ENCODE data around the gene LAMB4.

LAMB4 gene

DNA sequence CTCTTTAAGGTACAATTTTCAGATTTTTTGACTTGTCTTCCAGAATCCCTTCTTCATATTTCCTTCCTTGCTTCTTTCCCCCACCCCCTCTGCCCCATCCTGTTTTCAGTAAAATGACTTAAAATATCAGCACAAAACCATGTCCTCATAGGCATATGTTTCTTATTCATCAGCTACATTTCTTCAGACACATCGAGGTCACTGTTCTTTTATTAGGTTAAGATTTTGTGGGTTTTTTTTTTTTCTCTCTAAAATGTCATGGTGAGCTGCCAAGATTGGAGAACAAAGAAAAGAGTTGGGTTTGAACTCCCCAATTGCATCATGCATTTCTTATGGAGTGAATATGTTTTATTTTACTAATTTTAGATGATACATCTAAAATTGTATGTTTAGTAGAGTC, 35.8 kb downstream of the LAMB4 start:
- TF ChIP-seq, protein P1, sequence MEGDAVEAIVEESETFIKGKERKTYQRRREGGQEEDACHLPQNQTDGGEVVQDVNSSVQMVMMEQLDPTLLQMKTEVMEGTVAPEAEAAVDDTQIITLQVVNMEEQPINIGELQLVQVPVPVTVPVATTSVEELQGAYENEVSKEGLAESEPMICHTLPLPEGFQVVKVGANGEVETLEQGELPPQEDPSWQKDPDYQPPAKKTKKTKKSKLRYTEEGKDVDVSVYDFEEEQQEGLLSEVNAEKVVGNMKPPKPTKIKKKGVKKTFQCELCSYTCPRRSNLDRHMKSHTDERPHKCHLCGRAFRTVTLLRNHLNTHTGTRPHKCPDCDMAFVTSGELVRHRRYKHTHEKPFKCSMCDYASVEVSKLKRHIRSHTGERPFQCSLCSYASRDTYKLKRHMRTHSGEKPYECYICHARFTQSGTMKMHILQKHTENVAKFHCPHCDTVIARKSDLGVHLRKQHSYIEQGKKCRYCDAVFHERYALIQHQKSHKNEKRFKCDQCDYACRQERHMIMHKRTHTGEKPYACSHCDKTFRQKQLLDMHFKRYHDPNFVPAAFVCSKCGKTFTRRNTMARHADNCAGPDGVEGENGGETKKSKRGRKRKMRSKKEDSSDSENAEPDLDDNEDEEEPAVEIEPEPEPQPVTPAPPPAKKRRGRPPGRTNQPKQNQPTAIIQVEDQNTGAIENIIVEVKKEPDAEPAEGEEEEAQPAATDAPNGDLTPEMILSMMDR (IDR thresholded peaks at IDR 0.05; ENCODE audit: borderline replicate concordance, control extremely low read depth, extremely low read depth, insufficient read depth, missing control alignments), result no peak
- no peak for DNase-seq (ENCODE audit: low spot score)
- in situ Hi-C loops (cut with MboI; ENCODE audit: low sequenced_read_pairs, unreplicated experiment), result no loop called here

DNA sequence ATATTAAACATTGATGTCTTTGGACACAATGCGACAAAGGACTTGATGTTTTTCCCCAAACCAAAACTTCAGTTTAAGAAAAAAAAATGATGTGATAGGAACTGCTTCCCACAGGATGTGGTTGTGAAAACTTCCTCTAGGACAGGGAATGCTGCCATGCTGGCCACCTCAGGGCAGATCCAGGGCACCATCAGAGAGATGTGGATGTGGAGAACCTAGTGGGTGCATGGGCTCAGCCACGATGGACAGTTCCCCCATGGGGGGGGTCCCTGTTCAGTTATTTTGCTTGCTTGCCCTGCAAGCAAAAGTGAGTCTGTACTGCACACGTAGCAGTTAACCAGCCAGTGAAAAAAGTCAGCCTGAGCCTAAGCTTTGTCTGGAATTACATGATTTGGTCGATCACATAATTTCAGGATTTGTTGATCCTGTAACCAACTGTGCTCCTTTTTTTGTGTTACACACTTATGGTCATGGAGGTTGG, 36.3 kb downstream of the LAMB4 start:
- TF ChIP-seq, protein P1 (IDR thresholded peaks at IDR 0.05; ENCODE audit: borderline replicate concordance, control extremely low read depth, extremely low read depth, insufficient read depth, missing control alignments), result no peak
- no peak for DNase-seq (ENCODE audit: low spot score)
- in situ Hi-C loops (cut with MboI; ENCODE audit: low sequenced_read_pairs, unreplicated experiment), result no loop called here

- TF ChIP-seq, protein P1 (IDR thresholded peaks at IDR 0.05; ENCODE audit: borderline replicate concordance, control extremely low read depth, extremely low read depth, insufficient read depth, missing control alignments), result no peak
- in situ Hi-C loops (cut with MboI; ENCODE audit: low sequenced_read_pairs, unreplicated experiment), result no loop called here
- no peak for DNase-seq (ENCODE audit: low spot score)
These were observed 36.8 kb downstream of the LAMB4 start for GRCh38 chr7:108093341-108093740.

GRCh38 chr7:108091461-108091831, 38.7 kb downstream of the LAMB4 start:
- in situ Hi-C loops (cut with MboI; ENCODE audit: low sequenced_read_pairs, unreplicated experiment), result no loop called here
- no peak for DNase-seq (ENCODE audit: low spot score)
- TF ChIP-seq, protein P1 (IDR thresholded peaks at IDR 0.05; ENCODE audit: borderline replicate concordance, control extremely low read depth, extremely low read depth, insufficient read depth, missing control alignments), result no peak

GRCh38 chr7:108090791-108091460, 39.2 kb downstream of the LAMB4 start:
- DNase-seq (ENCODE audit: low spot score), result no peak
- in situ Hi-C loops (cut with MboI; ENCODE audit: low sequenced_read_pairs, unreplicated experiment), result no loop called here
- TF ChIP-seq, protein P1 (IDR thresholded peaks at IDR 0.05; ENCODE audit: borderline replicate concordance, control extremely low read depth, extremely low read depth, insufficient read depth, missing control alignments), result no peak

DNA sequence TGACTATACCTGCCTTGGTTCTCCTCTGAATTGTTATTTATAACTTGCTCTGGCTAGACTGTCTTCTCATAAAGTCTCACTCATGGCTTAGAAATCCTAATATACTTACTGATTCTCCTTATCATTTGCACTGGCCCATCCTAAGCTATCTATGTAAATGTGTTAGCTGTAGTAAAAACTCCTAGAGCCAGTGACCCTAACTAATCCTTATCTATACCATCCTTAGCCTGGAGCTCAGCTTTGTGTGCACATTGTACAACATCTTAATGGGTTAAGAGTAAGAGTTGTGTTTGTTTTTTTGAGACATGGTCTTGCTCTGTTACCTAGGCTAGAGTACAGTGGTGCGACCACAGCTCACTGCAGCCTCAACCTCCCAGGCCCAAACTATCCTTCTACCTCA, 40.8 kb downstream of the LAMB4 start:
- in situ Hi-C loops (cut with MboI; ENCODE audit: low sequenced_read_pairs, unreplicated experiment), result no loop called here
- DNase-seq (ENCODE audit: low spot score), result no peak
- TF ChIP-seq, protein P1 (IDR thresholded peaks at IDR 0.05; ENCODE audit: borderline replicate concordance, control extremely low read depth, extremely low read depth, insufficient read depth, missing control alignments), result no peak
